WI38 (cell line): ENCODE results near the gene BCOR.

Experiments used
- H3K4me3 ChIP-seq: 2 replicates; pipeline ENCODE4 v1.5.1; 2011; ENCODE audit warnings: low read depth, mild to moderate bottlenecking, control low read depth, low read length
- CTCF ChIP-seq: IDR thresholded peaks from 2 replicates; pipeline ENCODE4 v1.5.1; 2012; ENCODE audit warnings: low read depth, mild to moderate bottlenecking, control low read depth, low read length

BCOR gene

DNA sequence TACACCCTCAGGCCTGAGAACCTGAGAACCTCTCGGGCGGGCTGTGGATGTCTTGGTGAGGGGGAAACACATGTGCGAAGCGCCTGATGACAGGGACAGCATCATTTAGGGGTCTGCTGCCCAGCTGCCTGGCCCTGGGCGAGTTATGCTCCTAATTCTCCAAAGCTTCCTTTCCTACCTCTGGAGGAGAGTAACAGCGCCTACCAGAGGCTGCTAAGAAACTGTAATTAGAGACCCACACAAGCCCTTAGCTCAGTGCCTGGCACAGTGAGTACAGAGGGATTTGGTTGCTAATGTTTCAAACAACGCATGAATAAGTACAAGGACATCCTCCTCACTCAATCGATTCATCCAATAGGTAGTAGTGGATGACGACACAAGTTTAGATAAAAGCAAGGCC, 40.4 kb downstream of the BCOR start:
- no peak for TF ChIP-seq CTCF

DNA sequence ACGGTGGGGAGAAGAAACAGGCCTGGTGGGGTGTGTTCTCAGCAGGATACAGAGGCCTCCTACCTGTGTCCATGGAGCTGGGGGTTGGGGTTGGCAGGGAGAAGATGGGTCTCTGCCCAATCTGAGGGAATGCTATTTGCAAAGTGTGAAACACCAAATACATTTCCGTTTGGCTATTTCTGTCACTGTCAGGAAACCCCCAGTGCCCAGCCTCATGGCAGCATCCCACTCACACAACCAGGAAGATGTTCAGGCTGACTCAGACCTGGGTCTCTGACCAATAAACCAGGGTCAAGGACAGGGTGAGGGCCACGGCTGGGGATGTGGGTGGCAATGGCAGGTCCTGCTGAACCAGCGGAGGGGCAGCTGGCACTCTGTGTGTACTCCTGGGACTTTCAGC, 41.3 kb downstream of the BCOR start:
- no peak overlapping the region for H3K4me3 ChIP-seq
- TF ChIP-seq CTCF: no peak

More for the DNA sequence above, 40.4 kb downstream of the BCOR start:
- no peak overlapping the region for H3K4me3 ChIP-seq

DNA sequence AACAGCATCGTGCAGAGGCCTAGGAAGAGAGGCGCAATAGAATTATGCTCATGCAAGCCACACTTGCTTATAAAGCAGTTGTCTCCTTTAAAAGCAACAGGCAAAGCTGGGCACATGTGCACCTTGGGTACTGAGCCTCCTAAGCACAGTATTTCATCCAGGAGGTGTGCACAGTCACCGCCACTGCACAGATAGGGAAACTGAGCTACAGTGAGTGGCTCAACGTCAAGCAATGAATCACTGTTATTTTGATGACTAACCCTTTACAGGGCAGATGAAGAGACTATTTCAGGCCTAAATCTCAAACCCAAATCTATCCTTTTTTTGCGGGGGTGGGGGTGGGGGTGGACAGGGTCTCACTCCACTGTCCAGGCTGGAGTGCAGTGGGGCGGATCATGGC, 42.3 kb downstream of the BCOR start:
- no peak for TF ChIP-seq CTCF
- no peak overlapping the region for H3K4me3 ChIP-seq

GRCh38 chrX:40054793-40055192, 43.0 kb downstream of the BCOR start:
- TF ChIP-seq CTCF: no peak
- H3K4me3 ChIP-seq: no peak overlapping the region

- TF ChIP-seq CTCF: no peak
- no peak overlapping the region for H3K4me3 ChIP-seq
Observed at GRCh38 chrX:40050532-40050931, 47.2 kb downstream of the BCOR start.

- TF ChIP-seq CTCF: no peak
- no peak overlapping the region for H3K4me3 ChIP-seq
Observed at GRCh38 chrX:40049084-40049641, 48.6 kb downstream of the BCOR start.

- TF ChIP-seq CTCF: no peak
- H3K4me3 ChIP-seq: no peak overlapping the region
Observed at GRCh38 chrX:40047485-40047884, 50.3 kb downstream of the BCOR start.
